ENCODE results near the gene RNMT.
"Not testable (repeated sequence)": the region's sequence is repeated elsewhere in the genome, so short reads cannot be mapped to it uniquely, and the experiment has no call there.

The RNMT gene

GRCh38 chr18:13726232-13726971 lies at the start of gene RNMT, which contains the start of gene FAM210A:
TSS of gene RNMT (plus strand) at chr18:13726673. CDS start at chr18:13731518, 4,845 bp downstream.
TSS of gene FAM210A (minus strand) at chr18:13726558. CDS start at chr18:13682077, 44,481 bp downstream.
- peak; percentile 96 for DNase-seq

DNA sequence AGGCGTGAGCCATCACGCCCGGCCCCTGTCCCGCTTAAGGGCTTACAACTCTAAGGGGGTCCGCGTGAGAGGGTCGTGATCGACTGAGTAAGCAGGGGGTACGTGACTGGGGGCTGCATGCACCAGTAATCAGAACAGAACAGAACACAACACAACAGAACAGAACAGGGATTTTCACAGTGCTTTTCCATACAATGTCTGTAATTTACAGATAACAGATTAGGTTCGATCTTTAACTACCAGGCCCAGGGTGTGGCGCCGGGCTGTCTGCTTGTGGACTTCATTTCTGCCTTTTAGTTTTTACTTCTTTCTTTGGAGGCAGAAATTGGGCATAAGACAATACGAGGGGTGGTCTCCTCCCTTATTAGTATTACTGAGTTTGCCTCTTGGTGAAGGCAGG lies 49.1 kb upstream of the RNMT start:
- DNase-seq = not testable (repeated sequence)

DNA sequence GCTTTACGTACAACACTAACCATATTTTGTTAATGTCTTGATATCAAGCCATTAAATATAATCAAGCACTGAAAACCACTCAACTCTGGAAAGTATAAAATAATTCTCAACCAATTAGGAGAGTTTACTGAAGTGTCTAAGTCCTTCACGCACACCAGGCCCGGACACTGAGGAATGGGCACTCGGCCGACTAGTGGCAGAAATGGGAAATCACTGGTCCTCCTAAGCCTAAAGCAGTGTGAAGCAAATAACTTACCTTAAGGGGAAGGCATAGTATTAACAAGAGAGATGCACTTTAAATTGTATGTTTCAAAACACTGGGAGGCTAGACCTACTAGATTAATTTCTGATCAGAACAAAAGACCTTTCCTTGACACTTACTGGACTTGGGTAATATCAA lies 45.9 kb upstream of the RNMT start:
- no peak for DNase-seq

DNA sequence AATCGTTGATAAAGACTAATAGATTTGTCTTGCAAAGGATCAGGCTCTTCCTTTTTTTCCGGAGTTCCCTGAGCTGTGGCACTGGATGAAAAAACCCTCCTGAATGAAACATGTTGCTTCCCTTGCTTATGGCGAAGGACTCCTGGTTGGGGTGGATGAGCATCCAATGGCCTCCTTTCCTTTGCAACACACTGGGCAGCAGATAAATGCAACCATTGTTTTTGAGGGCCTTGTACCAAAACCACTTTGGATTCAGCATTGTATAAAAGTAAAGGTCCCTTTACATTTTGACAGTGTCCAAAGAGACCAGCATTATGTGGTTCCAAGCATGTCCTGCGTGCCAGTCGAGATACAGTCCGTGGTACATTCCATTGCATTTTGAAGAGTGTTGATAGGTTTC lies 44.8 kb upstream of the RNMT start:
- DNase-seq = no peak

- no peak for DNase-seq
These were observed 41.9 kb upstream of the RNMT start for GRCh38 chr18:13684546-13684945.

- no peak for DNase-seq
These were observed 38.0 kb upstream of the RNMT start for GRCh38 chr18:13688191-13689136.

DNA sequence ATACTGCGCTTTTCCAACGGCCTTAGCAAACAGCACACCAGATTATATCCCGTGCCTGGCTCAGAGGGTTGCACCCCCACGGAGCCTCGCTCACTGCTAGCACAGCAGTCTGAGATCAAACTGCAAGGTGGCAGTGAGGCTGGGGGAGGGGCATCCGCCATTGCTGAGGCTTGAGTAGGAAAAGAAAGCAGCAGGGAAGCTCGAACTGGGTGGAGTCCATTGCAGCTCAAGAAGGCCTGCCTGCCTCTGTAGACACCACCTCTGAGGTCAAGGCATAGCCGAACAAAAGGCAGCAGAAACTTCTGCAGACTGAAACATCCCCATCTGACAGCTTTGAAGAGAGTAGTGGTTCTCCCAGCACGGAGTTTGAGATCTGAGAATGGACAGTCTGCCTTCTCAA lies 36.4 kb upstream of the RNMT start:
- DNase-seq = not testable (repeated sequence)

GRCh38 chr18:13695337-13695736 lies 31.1 kb upstream of the RNMT start:
- DNase-seq = not testable (repeated sequence)

DNA sequence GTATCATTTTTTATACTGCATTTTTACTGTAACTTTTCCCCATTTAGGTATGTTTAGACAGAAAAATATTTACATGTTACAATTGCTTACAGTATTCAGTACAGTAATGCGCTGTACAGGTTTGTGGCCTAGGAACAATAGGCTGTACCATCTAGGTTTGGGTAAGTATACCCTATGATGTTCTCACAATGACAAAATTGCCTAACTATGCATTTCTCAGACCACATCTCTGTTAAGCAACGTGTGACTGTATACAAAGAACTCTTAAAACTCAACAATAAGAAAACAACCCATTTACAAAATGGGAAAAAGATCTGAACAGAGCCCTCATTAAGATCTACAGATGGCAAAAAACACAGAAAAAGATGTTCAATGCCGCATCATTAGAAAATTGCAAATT lies 29.5 kb upstream of the RNMT start:
- no peak for DNase-seq

DNA sequence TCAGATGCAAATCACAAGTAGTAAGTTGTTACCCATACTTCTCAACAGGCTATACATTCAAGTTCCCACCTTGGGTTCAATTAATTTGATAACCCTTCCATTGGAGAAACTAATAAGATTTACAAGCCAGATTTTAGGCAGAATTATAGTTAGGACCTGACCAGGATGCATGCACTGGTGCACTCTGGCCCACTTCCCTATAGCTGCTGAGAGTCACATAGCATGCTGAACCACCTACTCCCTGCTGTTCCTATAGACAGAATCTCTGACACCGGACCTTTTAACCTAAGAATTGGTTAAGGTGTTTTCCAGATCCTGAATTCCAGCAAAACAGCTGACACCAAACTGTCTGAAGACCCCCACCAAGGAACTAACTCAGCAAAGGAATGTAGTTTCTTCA lies 26.3 kb upstream of the RNMT start:
- DNase-seq = no peak

- DNase-seq = no peak
These were observed 22.6 kb upstream of the RNMT start for GRCh38 chr18:13703899-13704298.

DNA sequence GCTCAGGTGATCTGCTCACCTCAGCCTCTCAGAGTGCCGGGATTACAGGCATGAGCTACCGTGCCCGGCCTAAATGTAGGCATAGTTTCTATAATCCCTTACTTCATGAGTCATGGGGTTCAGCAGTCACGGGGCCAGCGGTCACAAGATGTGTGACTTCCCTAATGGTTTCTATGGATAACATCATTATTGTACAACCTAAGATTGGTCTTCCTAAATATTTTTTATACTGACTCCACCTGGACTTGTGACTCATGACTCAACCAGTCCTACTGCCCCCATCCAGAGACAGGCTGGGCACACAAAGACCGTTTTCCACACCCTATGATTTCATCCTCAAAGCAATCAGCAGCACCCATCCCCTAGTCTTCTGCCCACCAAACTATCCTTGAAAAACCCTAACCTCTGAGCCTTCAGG lies 16.1 kb upstream of the RNMT start:
- DNase-seq = no peak

DNA sequence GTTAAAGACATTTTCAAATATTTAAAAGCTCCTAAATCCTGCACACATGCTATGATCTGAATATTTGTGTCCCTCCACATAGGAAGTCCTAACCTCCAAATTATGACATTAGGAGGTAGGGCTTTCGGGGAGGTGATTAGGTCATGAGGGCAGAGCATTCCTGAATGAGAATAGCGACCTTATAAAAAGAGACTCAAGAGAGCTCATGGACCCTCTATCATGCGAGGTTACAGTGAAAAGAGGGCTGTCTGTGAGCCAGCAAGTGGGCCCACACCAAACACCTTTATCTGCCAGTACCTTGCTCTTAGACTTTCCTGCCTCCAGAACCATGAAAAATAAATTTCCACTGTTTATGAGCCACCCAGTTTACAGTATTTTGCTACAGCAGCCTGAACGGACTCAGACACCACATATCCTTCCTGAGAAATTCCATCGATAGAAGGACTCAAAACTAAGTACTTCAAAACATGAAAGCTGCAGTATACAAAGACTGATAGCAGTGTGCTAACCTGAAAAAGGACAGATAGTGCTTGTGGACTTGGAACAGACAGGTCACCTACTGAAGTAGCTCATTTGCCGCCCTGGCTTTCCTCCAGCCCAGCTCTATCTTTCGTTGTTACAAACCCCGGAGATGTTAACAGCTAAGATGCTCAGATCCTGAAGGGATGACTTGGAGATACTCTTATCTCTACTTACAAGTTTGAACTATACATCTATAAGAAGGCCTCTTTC lies 13.9 kb upstream of the RNMT start:
- DNase-seq = no peak

DNA sequence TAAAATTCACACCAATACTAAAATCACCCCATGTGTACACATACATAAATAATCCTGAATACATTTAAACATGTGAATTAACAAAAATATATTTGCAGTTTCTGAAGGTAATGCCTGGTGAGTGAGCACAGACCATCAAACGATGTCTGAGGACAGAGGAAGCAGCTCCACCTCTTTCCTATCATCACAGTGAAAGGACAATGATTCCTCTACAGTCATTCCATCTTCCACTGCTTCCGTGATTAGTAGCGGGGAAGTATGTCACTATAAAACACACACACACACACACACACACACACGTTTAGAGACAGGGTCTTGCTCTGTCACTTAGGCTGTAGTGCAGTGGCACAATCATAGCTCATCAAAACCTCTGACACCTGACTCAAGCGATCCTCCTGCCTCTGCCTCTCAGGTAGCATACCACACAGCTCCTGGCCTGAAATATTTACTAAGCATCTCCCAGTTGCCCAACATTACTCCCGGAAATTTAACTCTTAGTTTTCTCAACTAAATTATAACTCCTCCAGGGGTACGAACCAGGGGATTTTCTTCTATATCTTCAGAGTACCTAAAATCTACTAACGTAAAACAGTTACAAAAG lies 12.9 kb upstream of the RNMT start:
- no peak for DNase-seq

DNA sequence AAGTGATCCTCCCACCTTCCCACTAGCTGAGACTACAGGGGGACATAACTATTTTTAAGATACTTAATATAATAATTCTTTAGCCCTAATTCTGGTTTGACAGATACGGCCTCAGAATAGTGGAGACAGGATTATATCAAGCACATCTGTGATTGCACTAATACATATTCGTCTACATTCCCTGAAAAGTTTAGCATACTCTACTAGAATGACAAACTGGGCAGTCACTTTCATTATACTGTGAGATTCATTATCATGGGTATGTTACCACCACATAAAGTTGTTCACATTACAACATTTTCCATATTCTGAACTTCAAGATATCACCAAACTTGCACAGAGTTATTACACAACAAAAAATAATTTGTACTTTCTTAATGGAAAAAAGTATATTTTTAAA lies 11.1 kb upstream of the RNMT start:
- no peak for DNase-seq

- no peak for DNase-seq
These were observed 9.6 kb upstream of the RNMT start for GRCh38 chr18:13716916-13717315.

DNA sequence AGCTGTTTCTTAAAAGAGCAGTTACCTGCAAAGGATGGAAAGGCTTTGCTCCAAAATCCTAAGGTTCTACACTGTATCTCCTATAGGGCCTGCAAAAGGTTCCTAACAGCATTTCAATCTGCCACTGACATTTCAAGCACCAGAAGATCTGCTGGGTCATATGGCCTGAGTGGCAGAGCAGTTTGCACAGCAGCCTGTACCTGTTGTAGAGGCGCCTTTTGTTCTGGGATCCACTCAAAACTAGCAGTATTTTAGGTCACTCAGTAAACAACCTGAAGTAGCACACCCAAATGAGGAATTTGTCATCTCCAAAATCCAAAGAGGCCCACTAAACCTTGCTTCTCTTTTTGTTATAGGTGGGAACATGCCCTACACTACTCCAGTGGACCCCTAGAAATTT lies 6.3 kb upstream of the RNMT start:
- no peak for DNase-seq

GRCh38 chr18:13720847-13721246 lies 5.6 kb upstream of the RNMT start:
- DNase-seq = no peak

- DNase-seq = no peak
These were observed 774 bp upstream of the RNMT start for GRCh38 chr18:13725566-13726231.

- DNase-seq = no peak
These were observed 479 bp downstream of the RNMT start for GRCh38 chr18:13726972-13727331.

DNA sequence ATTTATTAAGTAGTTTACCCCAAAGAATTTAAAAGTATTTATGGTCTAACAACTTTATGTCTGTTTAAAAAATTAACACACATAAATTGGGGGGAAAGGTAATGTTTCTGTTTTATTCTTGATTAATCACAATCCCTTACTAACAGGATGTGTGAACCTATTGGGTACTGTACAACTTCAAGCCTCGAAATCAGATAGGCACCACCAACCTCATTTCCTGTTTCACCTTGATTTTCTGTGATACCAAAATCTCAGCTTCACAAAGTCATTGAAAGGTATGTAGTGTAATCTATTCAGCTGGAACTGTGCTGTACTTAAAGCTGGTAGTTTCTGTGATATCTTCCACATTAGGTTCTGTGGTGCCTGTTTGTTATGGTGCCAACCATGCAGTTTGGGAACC lies 4.0 kb downstream of the RNMT start:
- DNase-seq = no peak

DNA sequence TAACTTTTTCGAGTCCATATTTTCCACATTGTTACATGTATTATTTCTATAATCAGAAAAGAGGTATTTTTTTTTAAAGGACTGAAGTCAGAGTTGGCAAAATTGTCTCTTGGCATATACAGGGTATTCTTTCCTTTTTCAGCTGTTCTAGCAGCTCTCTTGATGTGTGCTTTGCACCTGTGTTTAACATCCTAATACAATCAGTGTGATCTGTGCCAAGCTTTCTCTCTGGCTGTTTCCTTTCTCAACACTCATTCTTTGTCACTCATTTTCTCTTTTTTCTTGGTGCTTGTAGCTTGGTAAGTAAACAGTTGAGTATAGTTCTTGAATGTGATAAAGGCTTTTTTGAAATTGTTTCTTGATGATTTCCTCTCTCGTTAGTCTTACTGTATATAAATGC lies 9.2 kb downstream of the RNMT start:
- no peak for DNase-seq

Measured in NCI-H1105 (cell line).